ENCODE measurements around the gene SNORC.

- no peak for TF ChIP-seq CTCF (IDR thresholded peaks at IDR 0.05; ENCODE audit: insufficient read depth, low read depth, low read length)
- TF ChIP-seq EZH2 (IDR thresholded peaks at IDR 0.05; ENCODE audit: insufficient read depth, low read length), result no peak
Measured at GRCh38 chr2:232859385-232859916, 10.6 kb upstream of the SNORC start.
